ENCODE data around the gene DDC.

- TF ChIP-seq CTCF (IDR thresholded peaks at IDR 0.05) (no peak), POLR2A (IDR thresholded peaks at IDR 0.05) (no peak)
Observed at GRCh38 chr7:50505553-50506210, 59.5 kb downstream of the DDC start.

Data from ovary (tissue), 3 donors.